Osteocyte (in vitro differentiated cells): ENCODE measurements around the gene RGMA. TPM values are rescaled to one million over a fixed set of nuclear protein-coding genes. Genes with fewer than 3 reads are reported as not detected.

ENCODE experiments used
- DNase-seq: peaks from one replicate; pipeline ENCODE4 v3.0.0; 2021; ENCODE audit warnings: mixed read lengths; ENCODE audit not compliant: unreplicated experiment; ENCODE audit errors: extremely low spot score
- H3K27ac Mint-ChIP-seq: one replicate; pipeline ENCODE4 v1.8.0; 2021; ENCODE audit warnings: mild to moderate bottlenecking, mixed read lengths; ENCODE audit not compliant: unreplicated experiment
- H3K27me3 Mint-ChIP-seq: one replicate; pipeline ENCODE4 v1.8.0; 2021; ENCODE audit warnings: mixed read lengths; ENCODE audit not compliant: unreplicated experiment
- H3K36me3 Mint-ChIP-seq: one replicate; pipeline ENCODE4 v1.8.0; 2021; ENCODE audit warnings: mixed read lengths; ENCODE audit not compliant: unreplicated experiment
- H3K4me1 Mint-ChIP-seq: one replicate; pipeline ENCODE4 v1.8.0; 2021; ENCODE audit warnings: mixed read lengths; ENCODE audit not compliant: unreplicated experiment
- H3K4me3 Mint-ChIP-seq: one replicate; pipeline ENCODE4 v1.8.0; 2021; ENCODE audit warnings: mild to moderate bottlenecking, moderate library complexity, mixed read lengths; ENCODE audit not compliant: unreplicated experiment
- H3K9me3 Mint-ChIP-seq: one replicate; pipeline ENCODE4 v1.8.0; 2021; ENCODE audit warnings: mixed read lengths; ENCODE audit not compliant: unreplicated experiment
- CTCF ChIP-seq: fragments of 200-600 bp; sonication (generic); IDR thresholded peaks from 2 replicates; pipeline ENCODE4 v1.5.0; 2021; ENCODE audit warnings: antibody characterized with exemption, mild to moderate bottlenecking, moderate library complexity
- total RNA-seq: library from RNA; stranded (reverse); gene quantifications from 2 replicates; pipeline ENCODE4 v1.2.1, GENCODE V29; 2021

RGMA gene
- total RNA-seq, 1 donor from 2014 or later, result 12.4 TPM

GRCh38 chr15:93121973-93122910 is 33.2 kb upstream of the RGMA start:
- Mint-ChIP-seq H3K27ac (no peak overlapping the region), H3K27me3 (peaks cover under 1% of the 10 kb centered on the region), H3K4me1 (no peaks in the 10 kb centered on the region), H3K4me3 (no peak overlapping the region), H3K36me3 (no peaks in the 10 kb centered on the region), H3K9me3 (no peaks in the 10 kb centered on the region)
- no peak for TF ChIP-seq CTCF
- DNase-seq, result no peak

- no peak for DNase-seq
- H3K4me1 Mint-ChIP-seq, result no peaks in the 10 kb centered on the region
- no peak for TF ChIP-seq CTCF
- H3K4me3 Mint-ChIP-seq, result no peak overlapping the region
- no peaks in the 10 kb centered on the region for H3K9me3 Mint-ChIP-seq
- H3K27ac Mint-ChIP-seq, result no peak overlapping the region
- H3K36me3 Mint-ChIP-seq, result no peaks in the 10 kb centered on the region
- H3K27me3 Mint-ChIP-seq, result peaks cover 4% of the 10 kb centered on the region
Measured at GRCh38 chr15:93121107-93121506, 32.1 kb upstream of the RGMA start.

- H3K4me3 Mint-ChIP-seq, result no peak overlapping the region
- H3K27me3 Mint-ChIP-seq, result peaks cover 10% of the 10 kb centered on the region
- no peak for DNase-seq
- H3K4me1 Mint-ChIP-seq, result no peaks in the 10 kb centered on the region
- no peak for TF ChIP-seq CTCF
- no peak overlapping the region for H3K27ac Mint-ChIP-seq
- H3K9me3 Mint-ChIP-seq, result no peaks in the 10 kb centered on the region
- H3K36me3 Mint-ChIP-seq, result no peaks in the 10 kb centered on the region
Measured at GRCh38 chr15:93118904-93119303, 29.9 kb upstream of the RGMA start.

- H3K4me1 Mint-ChIP-seq, result no peaks in the 10 kb centered on the region
- peaks cover 23% of the 10 kb centered on the region for H3K27me3 Mint-ChIP-seq
- H3K9me3 Mint-ChIP-seq, result no peaks in the 10 kb centered on the region
- TF ChIP-seq CTCF, result no peak
- no peak for DNase-seq
- H3K4me3 Mint-ChIP-seq, result no peak overlapping the region
- H3K27ac Mint-ChIP-seq, result no peak overlapping the region
- no peaks in the 10 kb centered on the region for H3K36me3 Mint-ChIP-seq
Measured at GRCh38 chr15:93111451-93111850, 22.4 kb upstream of the RGMA start.

- Mint-ChIP-seq H3K4me1 (no peaks in the 10 kb centered on the region), H3K9me3 (no peaks in the 10 kb centered on the region), H3K4me3 (no peak overlapping the region), H3K27me3 (peaks cover 23% of the 10 kb centered on the region), H3K36me3 (no peaks in the 10 kb centered on the region), H3K27ac (no peak overlapping the region)
- DNase-seq, result no peak
- no peak for TF ChIP-seq CTCF
Measured at GRCh38 chr15:93110502-93111040, 21.6 kb upstream of the RGMA start.
